Measurements from ENCODE around the gene SLC38A10. TPM values are rescaled to one million over a fixed set of nuclear protein-coding genes. Genes with fewer than 3 reads are reported as not detected.

SLC38A10 gene
- total and polyA plus RNA-seq, 8 donors = 72.8 to 190 (median 96.9) TPM

- WGBS, 2 donors = 84 to 89% methylated on average over 16 of the region's 16 CpGs
- H3K4me1 ChIP-seq = peaks cover 0 to 10% (median 0%) of the 10 kb centered on the region in 3 donors
- no peak for ATAC-seq
- no peaks in the 10 kb centered on the region for H3K9me3 ChIP-seq
- H3K36me3 ChIP-seq = peaks cover 0 to 21% (median 13%) of the 10 kb centered on the region in 3 donors
- no peak overlapping the region for H3K27ac ChIP-seq
- no peaks in the 10 kb centered on the region for H3K27me3 ChIP-seq
- TF ChIP-seq CTCF (IDR thresholded peaks at IDR 0.05) = no peak
- peak in 2 of 6 donors; percentile 21 to 34 for DNase-seq
- intact Hi-C loops (cut with DNase I) = no loop called here
- FAIRE-seq = no peak
- H3K4me3 ChIP-seq = no peak overlapping the region
Measured at GRCh38 chr17:81287741-81288430, 7.2 kb downstream of the SLC38A10 start.

- peaks cover 0 to 28% (median 16%) of the 10 kb centered on the region in 3 donors for H3K36me3 ChIP-seq
- H3K27ac ChIP-seq = no peak overlapping the region
Measured at GRCh38 chr17:81287152-81287551, 8.0 kb downstream of the SLC38A10 start.

GRCh38 chr17:81286491-81287145, 8.5 kb downstream of the SLC38A10 start:
- no peak overlapping the region for H3K4me3 ChIP-seq
- DNase-seq = peak in 2 of 6 donors; percentile 23 to 64
- 83 to 91% methylated on average over 23 of the region's 23 CpGs for WGBS, 2 donors
- no peak for TF ChIP-seq CTCF (IDR thresholded peaks at IDR 0.05)
- FAIRE-seq = no peak
- peaks cover 0 to 2% (median 0%) of the 10 kb centered on the region in 3 donors for H3K4me1 ChIP-seq
- H3K27ac ChIP-seq = peak overlapping the region in 2 of 4 donors; percentile 55 to 62
- intact Hi-C loops (cut with DNase I) = no loop called here
- peaks cover 0 to 34% (median 16%) of the 10 kb centered on the region in 3 donors for H3K36me3 ChIP-seq
- ATAC-seq = no peak
- no peaks in the 10 kb centered on the region for H3K27me3 ChIP-seq
- no peaks in the 10 kb centered on the region for H3K9me3 ChIP-seq

More at GRCh38 chr17:81287152-81287551, 8.0 kb downstream of the SLC38A10 start:
- no peak overlapping the region for H3K4me3 ChIP-seq
- no peak for TF ChIP-seq CTCF (IDR thresholded peaks at IDR 0.05)
- FAIRE-seq (no peak), DNase-seq (peak in 2 of 6 donors; percentile 23 to 31), ATAC-seq (no peak)
- intact Hi-C loops (cut with DNase I) = no loop called here
- 83 to 89% methylated on average over 18 to 21 of the region's 21 CpGs for WGBS, 2 donors
- H3K4me1 ChIP-seq = peaks cover 0 to 7% (median 0%) of the 10 kb centered on the region in 3 donors
- H3K27me3 ChIP-seq = no peaks in the 10 kb centered on the region
- H3K9me3 ChIP-seq = no peaks in the 10 kb centered on the region

- Histone ChIP-seq H3K36me3 (peaks cover 0 to 36% (median 16%) of the 10 kb centered on the region in 3 donors), H3K9me3 (no peaks in the 10 kb centered on the region), H3K27me3 (no peaks in the 10 kb centered on the region), H3K4me3 (no peak overlapping the region), H3K27ac (peak overlapping the region in 3 of 4 donors; percentile 55 to 62 (median 55)), H3K4me1 (no peaks in the 10 kb centered on the region)
- no peak for TF ChIP-seq CTCF (IDR thresholded peaks at IDR 0.05)
- FAIRE-seq (no peak), ATAC-seq (no peak), DNase-seq (peak in 1 of 6 donors; percentile 41)
- 72 to 91% methylated on average over 10 to 12 of the region's 12 CpGs for WGBS, 2 donors
- intact Hi-C loops (cut with DNase I) = no loop called here
Measured at GRCh38 chr17:81285894-81286293, 9.2 kb downstream of the SLC38A10 start.
